ENCODE measurements around the gene TNFRSF17. TPM values are rescaled to one million over a fixed set of nuclear protein-coding genes. Genes with fewer than 3 reads are reported as not detected.
"Not testable (repeated sequence)": the region's sequence is repeated elsewhere in the genome, so short reads cannot be mapped to it uniquely, and the experiment has no call there.

Gene TNFRSF17
- total RNA-seq, 6 experiments from 2014 or later = 0.28 TPM; not detected in 5

GRCh38 chr16:11967195-11967911 lies 2.3 kb downstream of the TNFRSF17 start:
- Mint-ChIP-seq H3K9me3 (no peaks in the 10 kb centered on the region), H3K4me1 (ENCODE audit: low read depth) (peaks cover 9% of the 10 kb centered on the region), H3K36me3 (ENCODE audit: low read depth) (no peaks in the 10 kb centered on the region), H3K4me3 (no peak overlapping the region), H3K27me3 (ENCODE audit: insufficient read depth) (no peaks in the 10 kb centered on the region), H3K27ac (no peak overlapping the region)
- no peak for TF ChIP-seq CTCF (IDR thresholded peaks at IDR 0.05)
- no peak for DNase-seq

DNA sequence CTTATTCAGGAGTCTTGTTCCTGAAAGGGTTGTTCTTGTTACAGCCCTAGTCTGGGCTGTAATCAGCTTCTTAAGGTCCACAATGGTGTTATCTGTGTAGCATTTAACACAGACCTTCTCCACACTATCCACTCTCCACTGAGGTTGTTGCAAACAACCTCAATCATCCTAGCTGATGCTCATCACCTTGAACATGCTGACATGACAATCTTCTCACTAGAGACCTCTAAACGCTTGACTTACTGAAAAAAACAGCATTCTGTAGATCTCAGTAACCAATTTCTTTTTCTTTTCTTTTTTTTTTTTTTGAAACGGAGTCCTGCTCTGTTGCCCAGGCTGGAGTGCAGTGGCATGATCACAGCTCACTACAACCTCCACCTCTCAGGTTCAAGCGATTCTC lies 3.6 kb downstream of the TNFRSF17 start:
- Mint-ChIP-seq H3K4me1 (ENCODE audit: low read depth) (peaks cover 9% of the 10 kb centered on the region), H3K27ac (no peak overlapping the region), H3K9me3 (no peaks in the 10 kb centered on the region), H3K36me3 (ENCODE audit: low read depth) (no peaks in the 10 kb centered on the region), H3K27me3 (ENCODE audit: insufficient read depth) (no peaks in the 10 kb centered on the region), H3K4me3 (no peak overlapping the region)
- no peak for TF ChIP-seq CTCF (IDR thresholded peaks at IDR 0.05)
- DNase-seq = no peak

GRCh38 chr16:11970292-11970691 lies 5.3 kb downstream of the TNFRSF17 start:
- not testable (repeated sequence) for H3K36me3 Mint-ChIP-seq (ENCODE audit: low read depth)

DNA sequence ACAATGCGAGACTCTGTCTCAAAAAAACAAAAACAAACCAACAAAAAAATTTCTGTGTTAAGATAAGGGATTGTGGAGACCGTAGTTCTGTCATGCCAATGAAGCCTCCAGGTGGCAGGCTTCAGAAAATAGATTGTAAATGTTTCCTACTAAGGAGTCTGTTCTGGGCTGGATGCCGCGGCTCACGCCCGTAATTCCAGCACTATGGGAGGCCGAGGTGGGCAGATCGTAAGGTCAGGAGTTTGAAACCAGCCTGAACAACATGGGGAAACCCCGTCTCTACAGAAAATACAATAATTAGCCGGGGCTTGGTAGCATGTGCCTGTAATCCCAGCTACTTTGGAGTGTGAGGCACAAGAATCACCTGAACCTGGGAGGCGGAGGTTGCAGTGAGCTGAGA lies 7.1 kb downstream of the TNFRSF17 start:
- Mint-ChIP-seq H3K27me3 (ENCODE audit: insufficient read depth) (no peaks in the 10 kb centered on the region; the same call in 1 of the 2 replicates), H3K9me3 (peaks cover 4% of the 10 kb centered on the region; the same call in 1 of the 2 replicates), H3K4me3 (no peak overlapping the region), H3K27ac (no peak overlapping the region), H3K4me1 (ENCODE audit: low read depth) (peaks cover 14% of the 10 kb centered on the region), H3K36me3 (ENCODE audit: low read depth) (peaks cover 14% of the 10 kb centered on the region)
- DNase-seq = no peak
- peak; percentile 38; the same call in 1 of the 2 replicates for TF ChIP-seq CTCF (IDR thresholded peaks at IDR 0.05)

More at GRCh38 chr16:11970292-11970691, 5.3 kb downstream of the TNFRSF17 start:
- H3K4me1 Mint-ChIP-seq (ENCODE audit: low read depth); H3K27ac Mint-ChIP-seq; H3K27me3 Mint-ChIP-seq (ENCODE audit: insufficient read depth); H3K4me3 Mint-ChIP-seq; H3K9me3 Mint-ChIP-seq; DNase-seq: not testable (repeated sequence)

GRCh38 chr16:11973070-11973469 lies 8.1 kb downstream of the TNFRSF17 start:
- H3K4me3 Mint-ChIP-seq = no peak overlapping the region
- H3K27me3 Mint-ChIP-seq (ENCODE audit: insufficient read depth) = no peaks in the 10 kb centered on the region; the same call in 1 of the 2 replicates
- H3K4me1 Mint-ChIP-seq (ENCODE audit: low read depth) = peaks cover 22% of the 10 kb centered on the region
- no peak for DNase-seq
- H3K9me3 Mint-ChIP-seq = peaks cover 4% of the 10 kb centered on the region; the same call in 1 of the 2 replicates
- TF ChIP-seq CTCF (IDR thresholded peaks at IDR 0.05) = no peak
- H3K36me3 Mint-ChIP-seq (ENCODE audit: low read depth) = peaks cover 14% of the 10 kb centered on the region
- H3K27ac Mint-ChIP-seq = no peak overlapping the region

DNA sequence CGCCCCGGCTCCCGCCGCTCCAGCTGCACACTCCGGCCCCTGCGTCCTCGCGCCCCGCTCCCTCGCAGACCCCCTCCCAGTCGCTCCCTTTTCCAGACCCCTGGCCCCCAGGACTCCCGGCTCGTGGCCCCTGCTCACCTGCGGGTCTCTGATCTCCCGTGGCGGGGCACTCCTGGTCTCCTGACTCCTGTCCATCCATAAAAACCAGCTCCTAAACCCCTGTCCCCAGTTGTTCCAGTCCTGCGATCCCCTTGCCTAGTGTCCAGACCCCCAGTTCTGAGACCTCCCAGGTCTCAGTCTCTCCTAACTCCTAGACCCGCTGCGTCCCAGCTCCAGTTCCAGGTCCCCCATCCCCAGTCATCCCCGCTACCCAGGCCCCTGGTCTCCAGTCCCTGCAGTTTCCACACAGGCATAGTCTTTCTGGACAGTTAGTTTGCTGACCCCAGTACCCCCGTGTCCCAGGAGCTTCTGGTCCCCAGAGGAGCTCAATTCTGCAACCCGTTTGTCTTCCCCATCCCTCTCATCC lies 11.9 kb downstream of the TNFRSF17 start:
- DNase-seq = no peak
- no peak for TF ChIP-seq CTCF (IDR thresholded peaks at IDR 0.05)
- H3K4me3 Mint-ChIP-seq = peak overlapping the region; percentile 96

More for the DNA sequence above, 11.9 kb downstream of the TNFRSF17 start:
- Mint-ChIP-seq H3K9me3 (peaks cover 4% of the 10 kb centered on the region; the same call in 1 of the 2 replicates), H3K36me3 (ENCODE audit: low read depth) (peaks cover 20% of the 10 kb centered on the region), H3K4me1 (ENCODE audit: low read depth) (peaks cover 47% of the 10 kb centered on the region), H3K27ac (peak overlapping the region; percentile 95), H3K27me3 (ENCODE audit: insufficient read depth) (no peaks in the 10 kb centered on the region; the same call in 1 of the 2 replicates)

Data from HFFc6 (cell line).